Measurements from ENCODE around the gene VSNL1. TPM values are rescaled to one million over a fixed set of nuclear protein-coding genes. Genes with fewer than 3 reads are reported as not detected.

VSNL1 gene
- total and polyA plus RNA-seq, 7 experiments from 2014 or later, result not detected

DNA sequence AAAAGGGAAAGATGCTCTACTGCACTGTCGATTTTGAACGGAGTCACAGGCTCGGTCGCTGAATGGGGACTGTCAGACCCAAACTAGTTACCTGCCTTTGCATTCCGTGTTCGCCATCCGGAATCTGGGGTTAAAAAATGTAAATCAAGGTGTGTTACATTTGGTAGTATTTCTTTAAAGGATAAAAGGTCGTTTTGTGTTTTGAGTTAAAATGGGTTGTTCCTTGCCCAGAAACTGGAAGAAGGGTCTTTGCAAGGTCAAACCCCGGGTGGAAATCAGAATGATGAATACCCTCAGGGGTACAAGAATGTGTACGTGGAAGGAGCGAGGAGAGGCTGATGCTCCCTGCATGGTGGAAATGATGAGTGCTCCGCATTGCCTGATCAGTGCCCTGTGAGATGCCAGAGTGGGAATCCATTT lies 1.0 kb downstream of the VSNL1 start:
- no peak overlapping the region for H3K4me3 ChIP-seq (ENCODE audit: low read length)
- no peaks in the 10 kb centered on the region for H3K4me1 ChIP-seq (ENCODE audit: control insufficient read depth in 2 of 2, insufficient read depth in 2 of 2, low read length in 2 of 2)
- no peaks in the 10 kb centered on the region for H3K9me3 ChIP-seq (ENCODE audit: control insufficient read depth in 2 of 3, low read length in 3 of 3)
- H3K4me3 Mint-ChIP-seq, result no peak overlapping the region
- peaks cover 0 to 6% of the 10 kb centered on the region in 2 donors for H3K27me3 ChIP-seq (ENCODE audit: control insufficient read depth in 2 of 2, insufficient read depth in 2 of 2, low read length in 2 of 2)
- no peak for ATAC-seq
- H3K9me3 Mint-ChIP-seq, result peaks cover 0 to 20% (median 5%) of the 10 kb centered on the region in 11 donors
- H3K36me3 ChIP-seq (ENCODE audit: control insufficient read depth in 2 of 3, insufficient read depth in 3 of 3, low read length in 3 of 3), result no peaks in the 10 kb centered on the region
- H3K36me3 Mint-ChIP-seq, result peaks cover 0 to 7% (median 0%) of the 10 kb centered on the region in 5 donors
- no peak overlapping the region for H3K27ac ChIP-seq (ENCODE audit: low read depth, low read length)
- ChIA-PET CTCF (no interaction called here), POLR2A (no interaction called here)
- H3K27ac Mint-ChIP-seq, result no peak overlapping the region
- intact Hi-C loops (cut with micrococcal nuclease), result no loop called here
- H3K27me3 Mint-ChIP-seq, result peaks cover 59 to 76% (median 65%) of the 10 kb centered on the region in 5 donors
- DNase-seq, result no peak
- H3K4me1 Mint-ChIP-seq, result peaks cover 0 to 12% (median 4%) of the 10 kb centered on the region in 7 donors

DNA sequence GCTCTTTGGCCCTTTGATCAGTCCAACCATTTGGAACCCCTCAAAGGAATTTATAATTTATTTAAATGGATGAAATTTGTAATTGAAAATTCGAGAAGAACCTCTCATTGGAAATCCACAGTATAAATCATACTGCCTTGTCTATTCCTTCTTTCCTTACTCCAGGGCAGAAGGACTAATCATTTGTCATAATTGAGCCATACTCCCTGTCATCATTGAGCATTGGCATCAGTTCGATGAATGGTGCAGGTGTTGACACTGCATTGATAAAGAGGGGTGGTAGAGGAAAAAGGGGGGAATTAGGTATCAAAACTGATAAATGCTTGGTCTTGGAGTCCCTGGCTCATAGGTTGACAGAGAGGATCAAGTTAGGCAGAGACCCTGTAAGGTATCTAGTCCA lies 2.0 kb downstream of the VSNL1 start:
- ATAC-seq (no peak), DNase-seq (no peak)
- H3K4me3 Mint-ChIP-seq, result no peak overlapping the region
- H3K9me3 ChIP-seq (ENCODE audit: control insufficient read depth in 2 of 3, low read length in 3 of 3), result no peaks in the 10 kb centered on the region
- ChIA-PET POLR2A (no interaction called here), CTCF (no interaction called here)
- no peak overlapping the region for H3K27ac ChIP-seq (ENCODE audit: low read depth, low read length)
- no peak overlapping the region for H3K27ac Mint-ChIP-seq
- peaks cover 54 to 69% (median 61%) of the 10 kb centered on the region in 5 donors for H3K27me3 Mint-ChIP-seq
- intact Hi-C loops (cut with micrococcal nuclease), result no loop called here
- peaks cover 0 to 6% of the 10 kb centered on the region in 2 donors for H3K27me3 ChIP-seq (ENCODE audit: control insufficient read depth in 2 of 2, insufficient read depth in 2 of 2, low read length in 2 of 2)
- H3K36me3 Mint-ChIP-seq, result peaks cover 0 to 7% (median 0%) of the 10 kb centered on the region in 5 donors
- no peak overlapping the region for H3K4me3 ChIP-seq (ENCODE audit: low read length)
- peaks cover 0 to 20% (median 5%) of the 10 kb centered on the region in 11 donors for H3K9me3 Mint-ChIP-seq
- H3K4me1 ChIP-seq (ENCODE audit: control insufficient read depth in 2 of 2, insufficient read depth in 2 of 2, low read length in 2 of 2), result no peaks in the 10 kb centered on the region
- H3K4me1 Mint-ChIP-seq, result peaks cover 0 to 12% (median 4%) of the 10 kb centered on the region in 7 donors
- H3K36me3 ChIP-seq (ENCODE audit: control insufficient read depth in 2 of 3, insufficient read depth in 3 of 3, low read length in 3 of 3), result no peaks in the 10 kb centered on the region

DNA sequence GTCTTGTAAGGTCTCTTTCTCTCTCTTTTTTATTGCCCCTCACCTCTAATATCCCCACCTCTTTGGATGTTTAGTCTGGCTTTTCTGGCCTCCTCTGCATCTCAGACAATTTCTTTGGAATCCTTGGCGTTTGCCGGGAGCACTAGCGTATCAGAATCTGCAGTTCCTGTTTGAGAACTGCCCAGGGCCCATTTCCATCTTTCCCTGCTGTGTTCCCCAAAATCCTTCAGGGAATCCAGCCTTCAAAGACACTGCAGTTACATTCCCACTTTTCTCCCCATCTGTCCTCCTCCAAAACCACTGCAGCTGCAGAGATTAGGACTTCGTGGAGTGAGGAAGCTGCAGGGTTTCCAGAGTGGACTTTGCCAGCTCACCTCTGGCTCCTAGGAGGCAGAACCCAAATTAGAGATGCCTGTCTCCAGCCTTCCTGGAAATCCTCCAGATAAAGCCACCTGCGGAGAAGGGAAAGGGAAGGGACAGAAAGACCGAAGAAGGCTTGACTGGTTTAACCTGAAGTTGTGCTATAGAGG lies 2.7 kb downstream of the VSNL1 start:
- H3K9me3 Mint-ChIP-seq, result peaks cover 0 to 20% (median 5%) of the 10 kb centered on the region in 11 donors
- H3K4me3 Mint-ChIP-seq, result no peak overlapping the region
- H3K4me3 ChIP-seq (ENCODE audit: low read length), result no peak overlapping the region
- no peaks in the 10 kb centered on the region for H3K36me3 ChIP-seq (ENCODE audit: control insufficient read depth in 2 of 3, insufficient read depth in 3 of 3, low read length in 3 of 3)
- DNase-seq (no peak), ATAC-seq (no peak)
- no peaks in the 10 kb centered on the region for H3K4me1 ChIP-seq (ENCODE audit: control insufficient read depth in 2 of 2, insufficient read depth in 2 of 2, low read length in 2 of 2)
- peaks cover 0 to 7% (median 0%) of the 10 kb centered on the region in 5 donors for H3K36me3 Mint-ChIP-seq
- H3K9me3 ChIP-seq (ENCODE audit: control insufficient read depth in 2 of 3, low read length in 3 of 3), result no peaks in the 10 kb centered on the region
- no peak overlapping the region for H3K27ac ChIP-seq (ENCODE audit: low read depth, low read length)
- intact Hi-C loops (cut with micrococcal nuclease), result no loop called here
- no peak overlapping the region for H3K27ac Mint-ChIP-seq
- peaks cover 0 to 12% (median 4%) of the 10 kb centered on the region in 7 donors for H3K4me1 Mint-ChIP-seq
- H3K27me3 Mint-ChIP-seq, result peaks cover 53 to 62% (median 54%) of the 10 kb centered on the region in 5 donors
- H3K27me3 ChIP-seq (ENCODE audit: control insufficient read depth in 2 of 2, insufficient read depth in 2 of 2, low read length in 2 of 2), result peaks cover 0 to 6% of the 10 kb centered on the region in 2 donors
- POLR2A ChIA-PET, result no interaction called here
- CTCF ChIA-PET, result no interaction called here

DNA sequence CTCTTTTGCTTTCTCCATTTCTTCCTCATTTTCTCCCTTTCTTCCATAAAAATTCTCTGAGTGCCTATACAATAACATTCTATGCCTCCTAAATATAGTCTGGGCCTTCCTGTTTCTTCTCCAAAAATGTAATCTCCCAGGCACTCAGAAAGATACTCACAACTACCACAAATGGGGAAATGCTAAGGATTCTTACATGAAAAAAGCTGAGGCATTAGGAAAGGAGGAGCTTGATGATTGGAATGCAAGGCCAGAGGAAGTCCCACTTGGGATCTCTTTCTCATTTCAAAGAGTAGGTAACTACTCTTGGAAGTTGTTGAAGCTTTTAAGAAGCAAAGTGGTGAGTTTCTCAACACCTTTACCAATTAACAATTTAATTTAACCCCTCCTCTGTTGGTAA lies 3.4 kb downstream of the VSNL1 start:
- no peak overlapping the region for H3K4me3 ChIP-seq (ENCODE audit: low read length)
- H3K27me3 Mint-ChIP-seq, result peaks cover 53 to 63% (median 57%) of the 10 kb centered on the region in 5 donors
- peaks cover 0 to 8% (median 0%) of the 10 kb centered on the region in 7 donors for H3K4me1 Mint-ChIP-seq
- peaks cover 0 to 3% of the 10 kb centered on the region in 2 donors for H3K27me3 ChIP-seq (ENCODE audit: control insufficient read depth in 2 of 2, insufficient read depth in 2 of 2, low read length in 2 of 2)
- H3K9me3 Mint-ChIP-seq, result peaks cover 0 to 16% (median 5%) of the 10 kb centered on the region in 11 donors
- H3K36me3 ChIP-seq (ENCODE audit: control insufficient read depth in 2 of 3, insufficient read depth in 3 of 3, low read length in 3 of 3), result no peaks in the 10 kb centered on the region
- CTCF ChIA-PET, result no interaction called here
- no peaks in the 10 kb centered on the region for H3K9me3 ChIP-seq (ENCODE audit: control insufficient read depth in 2 of 3, low read length in 3 of 3)
- no peak for DNase-seq
- no peak overlapping the region for H3K4me3 Mint-ChIP-seq
- H3K36me3 Mint-ChIP-seq, result peaks cover 0 to 7% (median 0%) of the 10 kb centered on the region in 5 donors
- no peaks in the 10 kb centered on the region for H3K4me1 ChIP-seq (ENCODE audit: control insufficient read depth in 2 of 2, insufficient read depth in 2 of 2, low read length in 2 of 2)
- ATAC-seq, result no peak
- POLR2A ChIA-PET, result no interaction called here
- no peak overlapping the region for H3K27ac ChIP-seq (ENCODE audit: low read depth, low read length)
- H3K27ac Mint-ChIP-seq, result no peak overlapping the region
- intact Hi-C loops (cut with micrococcal nuclease), result no loop called here

DNA sequence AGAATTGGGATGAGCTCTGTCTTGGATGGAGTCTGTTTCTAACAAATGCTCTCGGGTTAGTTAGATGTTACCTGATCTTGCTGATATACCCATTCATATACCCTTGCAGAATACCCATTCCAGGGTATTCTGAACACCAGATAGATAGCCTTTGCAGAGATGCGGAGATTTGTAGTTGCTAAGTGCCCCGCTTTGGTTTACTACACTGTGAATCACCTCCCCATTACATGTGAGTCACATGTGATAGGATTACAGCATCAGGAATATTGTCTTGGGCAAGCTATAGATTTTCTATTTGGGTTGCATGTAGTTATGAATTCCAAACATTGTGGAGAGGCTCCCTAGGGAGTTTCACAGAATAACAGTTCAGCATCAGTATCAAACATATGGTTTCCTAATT lies 3.8 kb downstream of the VSNL1 start:
- Histone ChIP-seq H3K36me3 (ENCODE audit: control insufficient read depth in 2 of 3, insufficient read depth in 3 of 3, low read length in 3 of 3) (no peaks in the 10 kb centered on the region), H3K27me3 (ENCODE audit: control insufficient read depth in 2 of 2, insufficient read depth in 2 of 2, low read length in 2 of 2) (peaks cover 0 to 2% of the 10 kb centered on the region in 2 donors), H3K4me3 (ENCODE audit: low read length) (no peak overlapping the region), H3K9me3 (ENCODE audit: control insufficient read depth in 2 of 3, low read length in 3 of 3) (no peaks in the 10 kb centered on the region), H3K27ac (ENCODE audit: low read depth, low read length) (no peak overlapping the region), H3K4me1 (ENCODE audit: control insufficient read depth in 2 of 2, insufficient read depth in 2 of 2, low read length in 2 of 2) (no peaks in the 10 kb centered on the region)
- peaks cover 0 to 7% (median 0%) of the 10 kb centered on the region in 5 donors for H3K36me3 Mint-ChIP-seq
- intact Hi-C loops (cut with micrococcal nuclease), result no loop called here
- peaks cover 0 to 16% (median 5%) of the 10 kb centered on the region in 11 donors for H3K9me3 Mint-ChIP-seq
- POLR2A ChIA-PET, result no interaction called here
- H3K27me3 Mint-ChIP-seq, result peaks cover 54 to 65% (median 57%) of the 10 kb centered on the region in 5 donors
- ATAC-seq (no peak), DNase-seq (no peak)
- CTCF ChIA-PET, result no interaction called here
- no peak overlapping the region for H3K27ac Mint-ChIP-seq
- peaks cover 0 to 8% (median 0%) of the 10 kb centered on the region in 7 donors for H3K4me1 Mint-ChIP-seq
- no peak overlapping the region for H3K4me3 Mint-ChIP-seq

DNA sequence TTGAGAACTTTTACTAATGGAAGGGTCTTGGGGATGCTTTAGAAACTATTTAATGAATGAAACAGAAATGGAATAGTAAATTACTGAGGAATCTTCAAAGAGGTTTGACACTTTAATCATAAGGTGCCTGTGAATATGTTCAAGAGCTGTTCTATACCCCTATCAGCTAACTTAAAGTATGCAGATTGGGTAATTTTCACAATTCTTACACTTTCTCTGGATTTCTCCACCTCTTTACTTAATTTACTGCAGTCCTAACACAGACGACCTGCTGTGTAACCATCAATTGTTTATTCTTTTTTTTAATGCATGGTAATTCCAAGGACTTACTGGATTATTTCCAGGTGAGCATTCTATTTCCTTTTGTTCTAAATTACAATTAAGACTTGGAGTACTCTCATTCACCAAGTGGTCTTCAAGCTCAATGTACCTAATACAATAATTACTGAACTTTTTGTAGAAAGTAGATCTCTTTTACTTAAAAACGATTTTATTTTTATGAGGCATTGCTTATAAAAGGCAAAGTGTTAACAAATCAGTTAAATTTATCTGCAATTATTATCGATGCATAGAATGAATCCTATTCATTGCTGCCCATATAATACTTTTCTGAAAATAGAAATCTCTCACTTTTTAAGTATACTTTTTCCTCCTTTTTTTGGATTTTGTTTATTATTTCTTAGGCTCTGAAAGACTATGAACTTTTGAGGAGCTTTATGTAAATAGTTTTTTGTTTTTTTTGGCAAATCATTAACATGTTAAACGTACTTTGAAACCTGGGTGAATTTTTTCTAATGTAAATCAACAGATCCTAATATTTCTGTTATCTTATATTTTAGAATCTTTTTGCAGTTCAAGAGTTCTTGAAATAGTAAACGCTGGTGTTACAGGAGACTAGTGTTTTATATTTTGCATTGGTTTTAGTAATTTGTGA lies 5.5 kb downstream of the VSNL1 start:
- intact Hi-C loops (cut with micrococcal nuclease), result no loop called here
- peaks cover 0 to 4% (median 0%) of the 10 kb centered on the region in 5 donors for H3K36me3 Mint-ChIP-seq
- CTCF ChIA-PET, result no interaction called here

More for the DNA sequence above, 5.5 kb downstream of the VSNL1 start:
- H3K27me3 Mint-ChIP-seq, result peaks cover 39 to 54% (median 47%) of the 10 kb centered on the region in 5 donors
- DNase-seq (no peak), ATAC-seq (no peak)
- no peak overlapping the region for H3K27ac Mint-ChIP-seq
- no peaks in the 10 kb centered on the region for H3K36me3 ChIP-seq (ENCODE audit: control insufficient read depth in 2 of 3, insufficient read depth in 3 of 3, low read length in 3 of 3)
- no peaks in the 10 kb centered on the region for H3K9me3 ChIP-seq (ENCODE audit: control insufficient read depth in 2 of 3, low read length in 3 of 3)
- H3K27me3 ChIP-seq (ENCODE audit: control insufficient read depth in 2 of 2, insufficient read depth in 2 of 2, low read length in 2 of 2), result no peaks in the 10 kb centered on the region
- no peaks in the 10 kb centered on the region for H3K4me1 ChIP-seq (ENCODE audit: control insufficient read depth in 2 of 2, insufficient read depth in 2 of 2, low read length in 2 of 2)
- H3K4me1 Mint-ChIP-seq, result peaks cover 0 to 3% (median 0%) of the 10 kb centered on the region in 7 donors
- no peak overlapping the region for H3K4me3 Mint-ChIP-seq
- no peak overlapping the region for H3K4me3 ChIP-seq (ENCODE audit: low read length)
- POLR2A ChIA-PET, result no interaction called here
- H3K9me3 Mint-ChIP-seq, result peaks cover 0 to 16% (median 4%) of the 10 kb centered on the region in 11 donors
- H3K27ac ChIP-seq (ENCODE audit: low read depth, low read length), result no peak overlapping the region

Data from naive thymus-derived CD4-positive, alpha-beta T cell (primary cell).